ENCODE results near the gene F11R.
"Not testable (repeated sequence)": the region's sequence is repeated elsewhere in the genome, so short reads cannot be mapped to it uniquely, and the experiment has no call there.

GRCh38 chr1:161063936-161064335 is 43.0 kb upstream of the F11R start:
- not testable (repeated sequence) for TF ChIP-seq CTCF (conservative IDR thresholded peaks at IDR 0.05; ENCODE audit: low read depth, low read length); CHD1 (IDR thresholded peaks at IDR 0.05; ENCODE audit: low read depth, low read length); POLR2A (IDR thresholded peaks at IDR 0.05; ENCODE audit: low read depth, low read length); RAD21 (IDR thresholded peaks at IDR 0.05; ENCODE audit: low read length); SMC3 (IDR thresholded peaks at IDR 0.05; ENCODE audit: low read depth, low read length); USF2 (IDR thresholded peaks at IDR 0.05; ENCODE audit: low read depth, low read length); RFX5 (IDR thresholded peaks at IDR 0.05; ENCODE audit: low read depth, low read length); CEBPB (IDR thresholded peaks at IDR 0.05; ENCODE audit: low read depth, low read length); NFE2L2 (IDR thresholded peaks at IDR 0.05; ENCODE audit: low read depth, low read length); MAFK (IDR thresholded peaks at IDR 0.05; ENCODE audit: low read depth, low read length)

All from IMR-90 (cell line).